ENCODE results near the gene PPP1R14C.

PPP1R14C gene

GRCh38 chr6:150271501-150272263 lies 128.8 kb downstream of the PPP1R14C start:
- no peak overlapping the region for H4K12ac ChIP-seq (ENCODE audit: low read depth, low read length)

GRCh38 chr6:150272264-150272975 lies 129.6 kb downstream of the PPP1R14C start:
- Histone ChIP-seq H2BK12ac (ENCODE audit: low read length) (no peak overlapping the region), H3K4ac (ENCODE audit: low read depth, low read length) (no peak overlapping the region), H3K4me2 (ENCODE audit: low read length) (no peak overlapping the region), H2BK120ac (ENCODE audit: insufficient read depth, low read length, poor library complexity) (no peak overlapping the region), H3K18ac (ENCODE audit: low read length) (no peak overlapping the region), H3K14ac (ENCODE audit: low read length) (no peak overlapping the region), H3K9me3 (ENCODE audit: insufficient read depth, low read depth, low read length) (peaks cover 1% of the 10 kb centered on the region), H4K8ac (ENCODE audit: low read depth, low read length) (no peak overlapping the region), H3K27ac (ENCODE audit: low read depth, low read length) (no peak overlapping the region), H2BK5ac (ENCODE audit: low read depth, low read length, poor library complexity) (no peak overlapping the region), H3K9ac (ENCODE audit: low read length) (no peak overlapping the region), H3K36me3 (ENCODE audit: control insufficient read depth in 1 of 2, insufficient read depth in 2 of 2, low read length in 2 of 2) (no peaks in the 10 kb centered on the region), H3K79me1 (ENCODE audit: low read length) (no peaks in the 10 kb centered on the region), H3K4me1 (ENCODE audit: control insufficient read depth in 1 of 2, insufficient read depth in 2 of 2, low read length in 2 of 2) (peaks cover 7 to 9% of the 10 kb centered on the region in 2 experiments), H2AFZ (ENCODE audit: insufficient read depth, low read length, poor library complexity) (no peak overlapping the region), H3K4me3 (ENCODE audit: low read depth, low read length) (no peak overlapping the region), H3K27me3 (ENCODE audit: insufficient read depth, low read length) (no peaks in the 10 kb centered on the region), H3K23ac (ENCODE audit: low read length) (no peak overlapping the region), H3K79me2 (ENCODE audit: control insufficient read depth, insufficient read depth, low read length, poor library complexity) (no peaks in the 10 kb centered on the region), H4K12ac (ENCODE audit: low read depth, low read length) (no peak overlapping the region), H2AK5ac (ENCODE audit: low read length) (no peak overlapping the region), H4K91ac (ENCODE audit: low read depth, low read length) (no peak overlapping the region)
- no CpG with 5 or more reads among the region's 7 CpGs for WGBS (ENCODE audit: extremely low coverage, insufficient coverage, insufficient read length)
- peak; percentile 51 to 76 for DNase-seq

More at GRCh38 chr6:150271501-150272263, 128.8 kb downstream of the PPP1R14C start:
- no peak overlapping the region for H3K27ac ChIP-seq (ENCODE audit: low read depth, low read length)
- no peak overlapping the region for H3K4me2 ChIP-seq (ENCODE audit: low read length)
- no peak for DNase-seq
- H2AFZ ChIP-seq (ENCODE audit: insufficient read depth, low read length, poor library complexity), result no peak overlapping the region
- H3K18ac ChIP-seq (ENCODE audit: low read length), result no peak overlapping the region
- no peak overlapping the region for H2BK12ac ChIP-seq (ENCODE audit: low read length)
- no peak overlapping the region for H3K9ac ChIP-seq (ENCODE audit: low read length)
- no peak overlapping the region for H2BK5ac ChIP-seq (ENCODE audit: low read depth, low read length, poor library complexity)
- H3K36me3 ChIP-seq (ENCODE audit: control insufficient read depth in 1 of 2, insufficient read depth in 2 of 2, low read length in 2 of 2), result no peaks in the 10 kb centered on the region
- no peaks in the 10 kb centered on the region for H3K79me2 ChIP-seq (ENCODE audit: control insufficient read depth, insufficient read depth, low read length, poor library complexity)
- H3K23ac ChIP-seq (ENCODE audit: low read length), result no peak overlapping the region
- H2BK120ac ChIP-seq (ENCODE audit: insufficient read depth, low read length, poor library complexity), result no peak overlapping the region
- H3K27me3 ChIP-seq (ENCODE audit: insufficient read depth, low read length), result no peaks in the 10 kb centered on the region
- no peaks in the 10 kb centered on the region for H3K79me1 ChIP-seq (ENCODE audit: low read length)
- no peak overlapping the region for H2AK5ac ChIP-seq (ENCODE audit: low read length)
- H4K8ac ChIP-seq (ENCODE audit: low read depth, low read length), result no peak overlapping the region
- H3K9me3 ChIP-seq (ENCODE audit: insufficient read depth, low read depth, low read length), result peaks cover 1% of the 10 kb centered on the region
- no peak overlapping the region for H4K91ac ChIP-seq (ENCODE audit: low read depth, low read length)
- peaks cover 7 to 9% of the 10 kb centered on the region in 2 experiments for H3K4me1 ChIP-seq (ENCODE audit: control insufficient read depth in 1 of 2, insufficient read depth in 2 of 2, low read length in 2 of 2)
- WGBS (ENCODE audit: extremely low coverage, insufficient coverage, insufficient read length), result no CpG with 5 or more reads among the region's 6 CpGs
- no peak overlapping the region for H3K14ac ChIP-seq (ENCODE audit: low read length)
- H3K4ac ChIP-seq (ENCODE audit: low read depth, low read length), result no peak overlapping the region
- no peak overlapping the region for H3K4me3 ChIP-seq (ENCODE audit: low read depth, low read length)

DNA sequence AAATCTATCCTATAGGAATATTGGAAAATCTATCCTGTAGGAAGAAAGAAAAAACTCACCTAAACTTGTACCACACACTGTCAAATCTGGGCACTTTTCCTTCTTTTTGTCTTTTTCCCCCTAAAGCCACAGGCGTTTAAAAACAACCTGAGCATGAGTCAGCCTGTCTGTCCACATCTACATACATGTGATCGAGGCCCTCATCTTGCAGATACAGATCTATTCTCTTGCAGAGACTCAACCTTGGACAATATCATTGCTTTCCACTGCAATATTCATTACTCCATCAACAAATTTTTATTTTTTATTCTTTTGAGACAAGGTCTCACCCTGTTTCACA lies 130.1 kb downstream of the PPP1R14C start:
- Histone ChIP-seq H4K91ac (ENCODE audit: low read depth, low read length) (no peak overlapping the region), H3K79me2 (ENCODE audit: control insufficient read depth, insufficient read depth, low read length, poor library complexity) (no peaks in the 10 kb centered on the region), H3K4me2 (ENCODE audit: low read length) (no peak overlapping the region), H2AFZ (ENCODE audit: insufficient read depth, low read length, poor library complexity) (no peak overlapping the region), H3K4ac (ENCODE audit: low read depth, low read length) (no peak overlapping the region), H2BK5ac (ENCODE audit: low read depth, low read length, poor library complexity) (no peak overlapping the region), H3K23ac (ENCODE audit: low read length) (no peak overlapping the region), H2BK12ac (ENCODE audit: low read length) (no peak overlapping the region), H3K4me1 (ENCODE audit: control insufficient read depth in 1 of 2, insufficient read depth in 2 of 2, low read length in 2 of 2) (peaks cover 7 to 9% of the 10 kb centered on the region in 2 experiments), H2BK120ac (ENCODE audit: insufficient read depth, low read length, poor library complexity) (no peak overlapping the region), H3K79me1 (ENCODE audit: low read length) (no peaks in the 10 kb centered on the region), H3K9me3 (ENCODE audit: insufficient read depth, low read depth, low read length) (peaks cover 1% of the 10 kb centered on the region), H3K14ac (ENCODE audit: low read length) (no peak overlapping the region), H4K8ac (ENCODE audit: low read depth, low read length) (no peak overlapping the region), H4K12ac (ENCODE audit: low read depth, low read length) (no peak overlapping the region), H3K18ac (ENCODE audit: low read length) (no peak overlapping the region), H3K4me3 (ENCODE audit: low read depth, low read length) (no peak overlapping the region), H2AK5ac (ENCODE audit: low read length) (no peak overlapping the region), H3K27ac (ENCODE audit: low read depth, low read length) (no peak overlapping the region), H3K9ac (ENCODE audit: low read length) (no peak overlapping the region), H3K36me3 (ENCODE audit: control insufficient read depth in 1 of 2, insufficient read depth in 2 of 2, low read length in 2 of 2) (no peaks in the 10 kb centered on the region), H3K27me3 (ENCODE audit: insufficient read depth, low read length) (no peaks in the 10 kb centered on the region)
- peak; percentile 59 to 72 for DNase-seq
- WGBS (ENCODE audit: extremely low coverage, insufficient coverage, insufficient read length), result no CpG with 5 or more reads among the region's 2 CpGs

GRCh38 chr6:150273457-150274309 lies 130.8 kb downstream of the PPP1R14C start:
- H3K23ac ChIP-seq (ENCODE audit: low read length), result no peak overlapping the region
- H2AK5ac ChIP-seq (ENCODE audit: low read length), result no peak overlapping the region
- no peak overlapping the region for H4K12ac ChIP-seq (ENCODE audit: low read depth, low read length)
- no peak overlapping the region for H4K91ac ChIP-seq (ENCODE audit: low read depth, low read length)
- no peak overlapping the region for H3K4me3 ChIP-seq (ENCODE audit: low read depth, low read length)
- peaks cover 1% of the 10 kb centered on the region for H3K9me3 ChIP-seq (ENCODE audit: insufficient read depth, low read depth, low read length)
- H2BK5ac ChIP-seq (ENCODE audit: low read depth, low read length, poor library complexity), result no peak overlapping the region
- H3K4me1 ChIP-seq (ENCODE audit: control insufficient read depth in 1 of 2, insufficient read depth in 2 of 2, low read length in 2 of 2), result peaks cover 7 to 9% of the 10 kb centered on the region in 2 experiments
- no peak for DNase-seq
- no peak overlapping the region for H3K4ac ChIP-seq (ENCODE audit: low read depth, low read length)
- H4K8ac ChIP-seq (ENCODE audit: low read depth, low read length), result no peak overlapping the region
- H2BK12ac ChIP-seq (ENCODE audit: low read length), result no peak overlapping the region
- H2AFZ ChIP-seq (ENCODE audit: insufficient read depth, low read length, poor library complexity), result no peak overlapping the region
- H3K9ac ChIP-seq (ENCODE audit: low read length), result no peak overlapping the region
- H3K4me2 ChIP-seq (ENCODE audit: low read length), result no peak overlapping the region
- H3K27me3 ChIP-seq (ENCODE audit: insufficient read depth, low read length), result no peaks in the 10 kb centered on the region
- no peaks in the 10 kb centered on the region for H3K79me1 ChIP-seq (ENCODE audit: low read length)
- no peak overlapping the region for H3K27ac ChIP-seq (ENCODE audit: low read depth, low read length)
- H3K14ac ChIP-seq (ENCODE audit: low read length), result no peak overlapping the region
- H3K79me2 ChIP-seq (ENCODE audit: control insufficient read depth, insufficient read depth, low read length, poor library complexity), result no peaks in the 10 kb centered on the region
- H3K18ac ChIP-seq (ENCODE audit: low read length), result no peak overlapping the region
- no peak overlapping the region for H2BK120ac ChIP-seq (ENCODE audit: insufficient read depth, low read length, poor library complexity)
- H3K36me3 ChIP-seq (ENCODE audit: control insufficient read depth in 1 of 2, insufficient read depth in 2 of 2, low read length in 2 of 2), result no peaks in the 10 kb centered on the region
- no CpG with 5 or more reads among the region's 15 CpGs for WGBS (ENCODE audit: extremely low coverage, insufficient coverage, insufficient read length)
